Activated CD8-positive, alpha-beta T cell treated with anti-CD3 and anti-CD28 coated beads, Interleukin-2, amount 10 ng/mL, durations not matched to agents 7 days and 5 days (primary cell): Measurements from ENCODE around the gene OR5H6. TPM values are rescaled to one million over a fixed set of nuclear protein-coding genes. Genes with fewer than 3 reads are reported as not detected.
"Not testable (repeated sequence)": the region's sequence is repeated elsewhere in the genome, so short reads cannot be mapped to it uniquely, and the experiment has no call there.

Experiments
- ATAC-seq: fragments of 150-1000 bp; cut with Tn5 transposase; one replicate; pipeline ENCODE4 v1.10.0; 2021; ENCODE audit warnings: moderate library complexity
- CTCF ChIA-PET: fragments of 350-600 bp; sonication (Branson Sonifier 250); formaldehyde crosslinking; loops from one replicate; lab custom pipeline; 2021; ENCODE audit warnings: antibody characterized with exemption; lab: Charles Lee
- POLR2A ChIA-PET: fragments of 350-600 bp; sonication (Branson Sonifier 250); formaldehyde crosslinking; loops from one replicate; lab custom pipeline; 2021; ENCODE audit warnings: antibody characterized with exemption; lab: Charles Lee
- DNase-seq: peaks from one replicate; pipeline ENCODE4 v3.0.0-alpha.2; 2020
- H3K27ac Mint-ChIP-seq: one replicate; pipeline ENCODE4 v1.8.0; 2021; ENCODE audit warnings: mild to moderate bottlenecking, mixed read lengths
- H3K27me3 Mint-ChIP-seq: one replicate; pipeline ENCODE4 v1.8.0; 2021; ENCODE audit warnings: low read depth, mixed read lengths
- H3K36me3 Mint-ChIP-seq: one replicate; pipeline ENCODE4 v1.8.0; 2021; ENCODE audit warnings: low read depth, mixed read lengths
- H3K4me1 Mint-ChIP-seq: one replicate; pipeline ENCODE4 v1.8.0; 2021; ENCODE audit warnings: low read depth, mixed read lengths
- H3K4me3 Mint-ChIP-seq: one replicate; pipeline ENCODE4 v1.8.0; 2021; ENCODE audit warnings: mild to moderate bottlenecking, mixed read lengths
- H3K9me3 Mint-ChIP-seq: one replicate; pipeline ENCODE4 v1.8.0; 2022; ENCODE audit warnings: mixed read lengths; ENCODE audit not compliant: insufficient read depth
- total RNA-seq, 2 experiments: library from RNA; stranded (reverse); gene quantifications; one replicate each; pipeline ENCODE4 v1.2.3, GENCODE V29; 2021

Gene OR5H6
- not detected for total RNA-seq

DNA sequence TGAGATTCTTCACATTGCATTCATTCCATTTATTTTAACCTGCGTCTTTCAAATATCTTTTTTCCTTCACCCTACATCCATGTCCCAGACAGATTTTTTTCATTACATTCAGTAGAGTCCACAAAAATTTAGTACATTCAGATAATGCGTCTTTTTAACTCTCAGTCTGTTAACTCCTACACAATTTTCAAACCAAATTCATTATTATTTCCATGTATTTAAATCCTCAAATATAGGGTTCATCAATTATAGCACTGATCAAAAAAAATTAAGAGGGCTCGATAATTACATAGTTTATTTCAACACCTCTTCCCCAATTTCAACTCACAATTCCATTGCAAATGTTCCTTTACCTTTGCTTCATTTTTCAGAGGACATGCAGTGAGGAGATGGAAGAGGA is at the start of gene OR5H6:
TSS of gene OR5H6 (plus strand) at position 301 of the 400 bp plus-strand sequence. CDS start at position 390, 89 bp downstream.
- no peaks in the 10 kb centered on the region for H3K9me3 Mint-ChIP-seq
- H3K4me3 Mint-ChIP-seq = no peak within 1 kb of the TSS
- H3K27ac Mint-ChIP-seq = no peak within 1 kb of the TSS
- H3K27me3 Mint-ChIP-seq = peaks cover 2% of the 10 kb centered on the region
- CTCF ChIA-PET = no interaction called here
- POLR2A ChIA-PET = no interaction called here
- DNase-seq (no peak), ATAC-seq (no peak)
- H3K4me1 Mint-ChIP-seq = no peaks in the 10 kb centered on the region
- H3K36me3 Mint-ChIP-seq = no peaks in the 10 kb centered on the region

- ChIA-PET POLR2A (no interaction called here), CTCF (no interaction called here)
- no peak for DNase-seq
- Mint-ChIP-seq H3K4me1 (no peaks in the 10 kb centered on the region), H3K4me3 (no peak overlapping the region), H3K36me3 (no peaks in the 10 kb centered on the region), H3K27ac (no peak overlapping the region), H3K27me3 (peaks cover 3% of the 10 kb centered on the region), H3K9me3 (no peaks in the 10 kb centered on the region)
- ATAC-seq = no peak
Observed at GRCh38 chr3:98215051-98215450, 49.0 kb upstream of the OR5H6 start.

- H3K9me3 Mint-ChIP-seq = no peaks in the 10 kb centered on the region
- no peak for DNase-seq
- H3K27ac Mint-ChIP-seq = no peak overlapping the region
- POLR2A ChIA-PET = no interaction called here
- CTCF ChIA-PET = no interaction called here
- no peaks in the 10 kb centered on the region for H3K36me3 Mint-ChIP-seq
- H3K4me1 Mint-ChIP-seq = no peaks in the 10 kb centered on the region
- no peak for ATAC-seq
- H3K4me3 Mint-ChIP-seq = no peak overlapping the region
- peaks cover 3% of the 10 kb centered on the region for H3K27me3 Mint-ChIP-seq
Observed at GRCh38 chr3:98223907-98224672, 40.0 kb upstream of the OR5H6 start.

GRCh38 chr3:98232489-98232888 is 31.6 kb upstream of the OR5H6 start:
- peaks cover 15% of the 10 kb centered on the region for H3K27me3 Mint-ChIP-seq
- no peaks in the 10 kb centered on the region for H3K9me3 Mint-ChIP-seq
- no peak overlapping the region for H3K4me3 Mint-ChIP-seq
- DNase-seq (no peak), ATAC-seq (no peak)
- CTCF ChIA-PET = no interaction called here
- H3K4me1 Mint-ChIP-seq = peaks cover 2% of the 10 kb centered on the region
- H3K27ac Mint-ChIP-seq = no peak overlapping the region
- no peaks in the 10 kb centered on the region for H3K36me3 Mint-ChIP-seq
- POLR2A ChIA-PET = no interaction called here

DNA sequence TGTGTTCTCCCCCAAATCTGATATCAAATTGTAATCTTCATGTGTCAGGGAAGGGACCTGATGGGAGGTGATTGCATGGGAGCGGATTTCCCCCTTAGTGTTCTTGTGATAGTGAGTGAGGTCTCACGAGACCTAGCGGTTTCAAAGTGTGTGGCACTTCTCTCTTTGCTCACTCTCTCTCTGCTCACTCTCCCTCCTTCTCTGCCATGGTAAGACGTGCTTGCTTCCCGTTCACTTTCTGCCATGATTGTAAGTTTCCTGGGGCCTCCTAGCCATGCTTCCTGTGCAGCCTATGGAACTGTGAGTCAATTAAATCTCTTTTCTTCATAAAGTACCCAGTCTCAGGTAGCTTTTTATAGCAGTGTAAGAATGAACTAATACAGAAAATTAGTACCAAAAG is 30.6 kb upstream of the OR5H6 start:
- H3K36me3 Mint-ChIP-seq = no peaks in the 10 kb centered on the region
- H3K4me1 Mint-ChIP-seq = peaks cover 2% of the 10 kb centered on the region
- peaks cover 15% of the 10 kb centered on the region for H3K27me3 Mint-ChIP-seq
- H3K4me3 Mint-ChIP-seq = no peak overlapping the region
- no peaks in the 10 kb centered on the region for H3K9me3 Mint-ChIP-seq
- ChIA-PET POLR2A (no interaction called here), CTCF (no interaction called here)
- no peak for ATAC-seq
- no peak overlapping the region for H3K27ac Mint-ChIP-seq
- DNase-seq = no peak

GRCh38 chr3:98240131-98240530 is 23.9 kb upstream of the OR5H6 start:
- no peak for ATAC-seq
- H3K9me3 Mint-ChIP-seq = no peaks in the 10 kb centered on the region
- no peaks in the 10 kb centered on the region for H3K36me3 Mint-ChIP-seq
- ChIA-PET CTCF (no interaction called here), POLR2A (no interaction called here)
- no peak for DNase-seq
- peaks cover 6% of the 10 kb centered on the region for H3K27me3 Mint-ChIP-seq
- no peak overlapping the region for H3K4me3 Mint-ChIP-seq
- no peaks in the 10 kb centered on the region for H3K4me1 Mint-ChIP-seq
- H3K27ac Mint-ChIP-seq = no peak overlapping the region

DNA sequence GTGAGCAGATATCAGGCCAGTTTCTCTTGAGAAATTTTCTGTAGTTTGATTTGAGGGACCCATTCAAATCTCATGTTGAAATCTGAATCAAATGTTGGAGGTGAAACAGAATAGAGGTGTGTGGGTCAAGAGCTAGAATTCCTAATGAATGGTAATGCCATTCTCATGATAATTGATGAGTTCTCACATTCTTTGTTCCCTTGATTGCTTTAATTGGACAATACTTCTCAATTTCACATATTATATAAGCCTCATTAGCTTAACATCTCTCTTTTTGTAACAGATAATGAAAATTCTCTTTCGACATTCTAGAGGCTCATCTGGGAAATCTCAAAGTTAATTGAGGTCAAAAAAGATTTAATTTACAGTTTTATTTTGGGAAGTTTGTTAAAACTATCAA is 21.9 kb upstream of the OR5H6 start:
- ChIA-PET POLR2A (no interaction called here), CTCF (no interaction called here)
- H3K36me3 Mint-ChIP-seq = no peaks in the 10 kb centered on the region
- no peak overlapping the region for H3K27ac Mint-ChIP-seq
- DNase-seq (no peak), ATAC-seq (no peak)
- H3K4me3 Mint-ChIP-seq = no peak overlapping the region
- peaks cover 5% of the 10 kb centered on the region for H3K27me3 Mint-ChIP-seq
- no peaks in the 10 kb centered on the region for H3K9me3 Mint-ChIP-seq
- no peaks in the 10 kb centered on the region for H3K4me1 Mint-ChIP-seq

DNA sequence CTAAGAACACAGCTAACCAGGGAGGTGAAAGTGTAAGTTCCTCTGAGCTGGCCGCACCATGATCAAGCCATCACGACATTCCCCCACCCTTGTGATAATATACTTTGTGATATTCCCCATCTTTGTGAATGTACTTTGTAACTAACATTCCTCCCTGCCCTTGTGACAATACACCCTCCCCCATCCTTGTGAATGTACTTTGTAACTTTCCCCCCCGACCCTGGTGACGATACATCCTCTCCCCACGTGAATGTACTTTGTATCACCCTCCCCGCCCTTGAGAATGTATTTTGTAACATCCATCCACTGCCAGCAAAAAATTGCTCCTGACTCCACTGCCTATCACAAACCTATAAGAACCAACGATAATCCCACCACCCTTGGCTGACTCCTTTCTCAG is 20.2 kb upstream of the OR5H6 start:
- Mint-ChIP-seq H3K27ac (no peak overlapping the region), H3K27me3 (peaks cover 5% of the 10 kb centered on the region), H3K9me3 (no peaks in the 10 kb centered on the region), H3K36me3 (no peaks in the 10 kb centered on the region), H3K4me1 (no peaks in the 10 kb centered on the region), H3K4me3 (no peak overlapping the region)
- ChIA-PET CTCF (no interaction called here), POLR2A (no interaction called here)
- DNase-seq = no peak
- no peak for ATAC-seq

DNA sequence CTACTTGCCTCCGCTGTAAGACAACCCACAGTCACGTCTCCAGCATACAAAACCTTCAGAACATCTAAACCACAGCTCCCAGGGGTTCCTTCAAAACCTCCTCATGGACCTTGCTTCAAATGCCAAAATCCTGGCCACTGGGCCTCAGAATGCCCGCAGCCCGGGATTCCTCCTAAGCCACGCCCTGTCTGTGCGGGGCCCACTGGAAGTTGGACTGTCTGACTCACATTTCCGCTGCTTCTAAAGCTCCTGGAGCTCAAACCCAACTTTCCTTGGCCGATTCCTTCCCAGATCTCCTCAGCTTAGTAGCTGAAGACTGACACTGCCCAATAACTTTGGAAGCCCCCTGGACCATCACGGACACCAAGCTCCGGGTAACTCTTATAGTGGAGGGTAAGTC is 17.9 kb upstream of the OR5H6 start:
- no peaks in the 10 kb centered on the region for H3K4me1 Mint-ChIP-seq
- ATAC-seq = no peak
- H3K4me3 Mint-ChIP-seq = no peak overlapping the region
- DNase-seq = no peak
- no peaks in the 10 kb centered on the region for H3K27me3 Mint-ChIP-seq
- ChIA-PET POLR2A (no interaction called here), CTCF (no interaction called here)
- no peaks in the 10 kb centered on the region for H3K9me3 Mint-ChIP-seq
- H3K36me3 Mint-ChIP-seq = no peaks in the 10 kb centered on the region
- H3K27ac Mint-ChIP-seq = no peak overlapping the region

DNA sequence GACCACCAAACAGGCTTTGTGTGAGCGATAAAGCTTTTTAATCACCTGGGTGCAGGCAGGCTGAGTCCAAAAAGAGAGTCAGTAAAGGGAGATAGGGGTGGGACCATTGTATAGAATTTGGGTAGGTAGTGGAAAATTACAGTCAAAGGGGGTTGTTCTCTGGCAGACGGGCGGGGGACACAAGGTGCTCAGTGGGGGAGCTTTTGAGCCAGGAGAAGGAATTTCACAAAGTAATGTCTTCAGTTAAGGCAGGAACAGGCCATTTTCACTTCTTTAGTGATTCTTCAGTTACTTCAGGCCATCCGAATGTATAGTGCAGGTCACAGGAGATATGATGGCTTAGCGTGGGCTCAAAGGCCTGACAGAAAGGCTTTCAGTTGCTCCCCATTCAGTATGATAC is 8.0 kb upstream of the OR5H6 start:
- H3K27me3 Mint-ChIP-seq, H3K4me1 Mint-ChIP-seq, DNase-seq, ATAC-seq, H3K27ac Mint-ChIP-seq, H3K4me3 Mint-ChIP-seq, POLR2A ChIA-PET, CTCF ChIA-PET, H3K9me3 Mint-ChIP-seq, H3K36me3 Mint-ChIP-seq: not testable (repeated sequence)

DNA sequence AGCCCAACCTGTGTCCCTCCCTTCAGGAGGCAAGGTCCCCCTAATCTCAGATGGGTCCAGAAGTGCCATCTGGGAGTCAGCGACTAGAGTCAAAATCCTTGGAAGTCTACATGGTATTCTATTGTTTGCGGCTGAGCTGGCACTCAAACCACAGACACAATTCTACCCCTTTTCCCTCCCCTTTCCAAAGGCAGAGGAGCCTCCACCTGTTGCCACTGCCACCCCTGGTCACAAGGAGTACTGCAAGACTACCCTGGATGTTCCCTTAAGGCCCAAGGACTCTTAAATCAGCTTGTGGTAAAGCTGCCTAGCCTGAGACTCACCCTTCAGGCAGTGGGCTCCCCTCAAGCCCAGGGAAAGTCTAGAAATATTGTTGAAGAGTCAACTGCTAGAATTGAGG is 4.3 kb upstream of the OR5H6 start:
- Mint-ChIP-seq H3K4me3 (no peak overlapping the region), H3K4me1 (no peaks in the 10 kb centered on the region), H3K36me3 (no peaks in the 10 kb centered on the region), H3K27ac (no peak overlapping the region), H3K9me3 (no peaks in the 10 kb centered on the region), H3K27me3 (peaks cover 3% of the 10 kb centered on the region)
- ChIA-PET POLR2A (no interaction called here), CTCF (no interaction called here)
- DNase-seq (no peak), ATAC-seq (no peak)

DNA sequence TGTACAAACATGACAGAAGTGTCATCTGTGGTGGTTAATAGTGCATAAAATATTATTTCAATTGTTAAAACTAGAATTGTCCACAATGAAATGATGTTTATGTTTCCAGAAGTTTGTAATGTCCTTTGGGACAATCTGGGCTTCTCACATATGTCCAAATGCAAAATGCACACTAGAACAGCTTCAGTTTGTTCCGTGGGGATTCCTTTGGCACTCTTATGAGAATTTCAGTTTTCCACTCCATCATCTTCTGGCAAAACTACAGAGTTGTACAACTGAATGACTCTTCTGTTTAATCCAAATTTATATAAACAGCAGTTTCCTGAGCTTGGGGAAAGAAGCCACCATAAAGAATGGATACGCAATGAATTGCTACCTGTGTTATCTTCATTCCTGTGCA is 2.0 kb upstream of the OR5H6 start:
- DNase-seq (no peak), ATAC-seq (no peak)
- Mint-ChIP-seq H3K9me3 (no peaks in the 10 kb centered on the region), H3K27ac (no peak overlapping the region), H3K4me1 (no peaks in the 10 kb centered on the region), H3K36me3 (no peaks in the 10 kb centered on the region), H3K27me3 (peaks cover 2% of the 10 kb centered on the region), H3K4me3 (no peak overlapping the region)
- POLR2A ChIA-PET = no interaction called here
- CTCF ChIA-PET = no interaction called here

DNA sequence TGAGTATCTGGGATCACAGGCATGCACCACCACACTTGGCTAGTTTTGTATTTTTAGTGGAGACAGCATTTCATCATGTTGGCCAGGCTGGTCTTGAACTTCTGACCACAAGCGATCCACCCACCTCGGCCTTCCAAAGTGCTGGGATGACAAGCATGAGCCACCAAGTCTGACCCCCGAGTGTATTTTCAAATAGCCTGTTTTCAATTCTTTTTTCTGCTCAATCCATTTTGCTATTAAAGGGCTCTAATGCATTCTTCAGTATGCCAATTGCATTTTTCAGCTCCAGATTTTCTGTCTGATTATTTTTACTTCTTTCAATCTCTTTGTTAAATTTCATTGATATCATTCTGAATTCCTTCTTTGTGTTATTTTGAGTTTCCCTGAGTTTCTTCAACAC is 5.8 kb downstream of the OR5H6 start:
- Mint-ChIP-seq H3K4me3 (no peak overlapping the region), H3K27me3 (peaks cover 7% of the 10 kb centered on the region), H3K36me3 (no peaks in the 10 kb centered on the region), H3K9me3 (no peaks in the 10 kb centered on the region), H3K27ac (no peak overlapping the region), H3K4me1 (no peaks in the 10 kb centered on the region)
- ChIA-PET POLR2A (no interaction called here), CTCF (no interaction called here)
- ATAC-seq = no peak
- no peak for DNase-seq
